HG03457 (cell line): ENCODE results near the gene SORBS1.
"Not testable (repeated sequence)": the region's sequence is repeated elsewhere in the genome, so short reads cannot be mapped to it uniquely, and the experiment has no call there.

Experiments
- ATAC-seq: cut with Tn5 transposase; IDR thresholded peaks from one replicate; pipeline ENCODE4 v1.9.1; 2021; ENCODE audit warnings: moderate number of reproducible peaks; ENCODE audit not compliant: unreplicated experiment

Gene SORBS1

DNA sequence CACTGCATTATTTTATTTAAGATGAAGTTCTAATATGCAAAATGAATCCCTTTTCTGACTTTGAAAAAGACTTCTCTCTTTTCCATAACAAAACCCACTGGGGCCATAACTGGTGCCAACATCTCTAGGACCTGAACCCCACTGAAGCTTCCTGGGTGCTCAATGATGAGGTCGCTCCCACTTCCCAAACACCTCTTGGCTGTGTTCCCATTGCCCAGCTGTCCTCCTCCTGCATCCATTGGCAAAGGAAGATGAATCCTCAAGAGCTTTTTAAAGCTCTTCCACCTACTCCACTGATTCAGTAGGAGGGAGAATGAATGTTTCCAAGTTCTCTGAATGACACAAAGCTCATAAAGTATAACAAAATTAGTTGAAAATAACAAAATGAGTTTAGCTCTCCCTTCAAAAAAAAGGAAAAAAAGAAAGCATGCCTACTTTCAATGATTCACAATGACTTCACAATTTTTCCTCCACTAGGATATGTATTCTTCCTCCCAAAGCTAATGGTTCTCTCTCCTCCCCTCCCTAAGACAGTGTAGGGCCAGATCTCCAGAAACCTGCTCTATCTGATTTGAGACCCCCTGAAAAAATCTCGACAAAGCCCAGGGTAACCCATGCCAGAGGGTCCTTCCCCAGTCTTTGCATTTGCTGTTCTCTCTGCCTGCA is 64.8 kb downstream of the SORBS1 start:
- no peak for ATAC-seq

DNA sequence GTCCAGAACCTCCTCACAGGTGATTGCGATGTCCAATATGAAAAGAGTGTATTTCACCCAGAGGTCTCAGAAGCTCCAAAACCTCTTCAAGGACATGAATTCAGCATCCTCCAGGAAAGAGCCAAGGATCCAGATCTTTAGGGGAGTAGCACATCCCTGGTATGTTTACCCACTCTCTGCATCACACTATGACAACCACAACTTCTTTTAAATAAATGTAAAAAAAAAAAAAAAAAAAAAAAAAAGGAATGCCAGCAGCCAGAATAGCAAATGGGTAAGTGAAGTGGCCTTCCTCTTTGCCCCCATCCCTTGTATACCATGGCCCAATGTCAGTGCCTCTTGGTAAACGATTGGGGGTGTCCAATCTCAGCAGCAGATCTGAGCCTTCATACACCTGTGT is 67.3 kb downstream of the SORBS1 start:
- no peak for ATAC-seq

DNA sequence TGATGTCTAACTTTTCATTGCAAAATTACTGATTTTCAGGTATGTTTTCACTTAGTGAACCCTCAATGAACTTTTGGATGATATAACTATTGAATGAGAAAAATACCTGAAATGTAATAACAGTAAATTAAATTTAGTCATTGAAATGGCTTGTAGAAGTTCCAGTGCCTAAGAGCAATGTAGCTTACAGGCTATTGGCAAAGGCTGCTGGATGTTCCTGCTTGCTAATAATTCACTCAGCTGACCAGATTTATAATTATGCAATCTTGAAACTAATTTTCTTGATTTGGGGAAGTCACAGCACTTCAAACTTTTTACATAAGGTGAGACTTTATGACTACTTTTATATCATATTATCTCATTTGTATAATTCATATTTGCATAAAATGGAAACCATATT is 73.2 kb downstream of the SORBS1 start:
- ATAC-seq: no peak

DNA sequence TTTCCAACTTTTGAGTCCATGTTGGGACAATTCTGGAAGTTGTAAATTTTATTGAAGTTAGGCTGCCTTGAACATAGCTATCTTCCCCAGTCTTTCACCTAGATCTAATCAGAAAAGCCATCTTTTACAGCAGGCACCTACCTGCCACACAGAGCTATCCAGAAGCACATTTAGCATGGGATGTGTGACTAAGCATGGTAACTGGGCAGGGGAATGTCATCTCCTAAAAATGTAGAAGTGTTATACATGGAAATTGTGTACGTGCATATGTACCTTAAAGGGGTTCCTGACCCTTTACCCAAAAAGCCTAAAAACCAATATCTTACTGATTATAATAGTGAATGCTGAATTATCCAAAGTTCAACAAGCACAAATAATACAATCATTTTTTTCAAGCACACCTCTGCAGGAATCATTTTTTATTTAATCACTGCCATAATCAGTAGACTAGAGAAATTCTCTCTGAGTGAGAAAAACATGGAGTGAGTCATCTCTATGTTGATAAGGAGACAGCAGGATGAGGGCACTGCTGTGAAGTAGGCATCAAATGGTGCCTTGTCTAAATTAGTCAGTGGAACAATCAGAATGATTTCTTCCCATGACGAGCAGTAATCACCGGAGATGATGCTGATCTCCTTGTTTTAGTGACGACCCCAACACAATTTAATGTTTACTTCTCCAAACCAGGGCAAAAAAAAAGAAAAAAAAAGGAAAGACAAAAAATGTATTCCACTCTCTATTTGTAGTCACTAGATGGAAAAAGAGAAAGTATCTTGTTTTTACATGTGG is 75.9 kb downstream of the SORBS1 start:
- no peak for ATAC-seq

DNA sequence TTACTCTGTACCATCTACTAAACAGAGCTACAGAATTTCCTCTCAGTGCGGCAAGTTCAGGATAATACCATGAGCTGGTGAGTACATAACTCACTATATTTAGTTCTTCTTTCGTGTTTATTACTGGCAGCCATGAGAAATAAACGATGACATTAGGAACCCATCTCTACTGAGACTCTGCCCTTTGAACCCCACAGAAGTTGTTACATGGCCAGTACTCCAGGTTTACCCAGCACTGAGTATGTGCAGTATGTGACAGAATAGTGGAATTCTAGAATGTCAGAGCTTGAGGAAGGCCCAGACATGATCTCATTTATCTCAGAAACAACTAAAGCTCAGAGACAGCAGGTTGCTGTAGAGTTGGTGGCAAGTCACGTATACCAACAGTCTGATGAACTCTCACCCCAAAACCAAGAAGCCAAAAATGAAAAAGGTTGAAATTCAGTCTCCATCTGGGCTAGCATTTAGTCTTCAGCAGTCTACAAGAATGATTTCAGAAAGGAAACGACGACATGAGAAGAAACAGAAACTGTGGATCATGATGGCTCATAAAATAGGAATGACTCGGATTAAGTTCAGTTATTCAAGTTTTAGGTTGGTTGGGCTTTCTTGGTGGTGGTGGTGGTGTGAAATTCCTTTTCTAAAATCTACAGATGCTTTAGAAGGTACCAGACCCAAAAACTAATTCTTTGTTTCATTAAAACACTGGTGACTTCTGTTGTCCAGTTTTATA is 78.5 kb downstream of the SORBS1 start:
- ATAC-seq: no peak

DNA sequence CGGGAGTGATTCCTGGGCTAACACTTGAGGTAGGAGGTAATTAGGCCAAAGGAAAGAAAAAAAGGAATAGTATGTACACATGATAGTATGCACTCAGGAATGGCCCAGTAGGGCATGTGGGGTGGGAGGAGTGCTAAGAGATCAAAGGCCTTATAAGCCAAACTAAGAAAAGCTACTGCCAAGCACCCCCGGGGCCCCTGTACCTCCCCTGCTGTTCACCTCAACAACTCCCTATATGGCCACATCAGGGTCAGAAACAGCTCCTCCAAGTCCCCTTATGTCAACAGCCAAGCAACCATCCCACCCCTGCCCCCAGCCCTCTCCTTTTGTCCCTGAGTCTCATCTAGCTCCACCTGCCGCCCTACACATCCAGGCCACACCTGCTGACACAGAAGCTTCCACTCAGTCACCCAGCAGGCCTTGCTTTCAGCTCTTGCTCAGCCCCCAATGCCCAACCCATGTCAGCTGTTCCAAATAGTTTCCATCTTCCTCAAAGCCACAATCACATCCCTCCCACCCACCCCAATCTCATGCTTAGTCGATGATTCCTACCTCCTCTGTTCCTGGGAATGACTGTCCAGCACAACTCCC is 80.2 kb downstream of the SORBS1 start:
- ATAC-seq: no peak

DNA sequence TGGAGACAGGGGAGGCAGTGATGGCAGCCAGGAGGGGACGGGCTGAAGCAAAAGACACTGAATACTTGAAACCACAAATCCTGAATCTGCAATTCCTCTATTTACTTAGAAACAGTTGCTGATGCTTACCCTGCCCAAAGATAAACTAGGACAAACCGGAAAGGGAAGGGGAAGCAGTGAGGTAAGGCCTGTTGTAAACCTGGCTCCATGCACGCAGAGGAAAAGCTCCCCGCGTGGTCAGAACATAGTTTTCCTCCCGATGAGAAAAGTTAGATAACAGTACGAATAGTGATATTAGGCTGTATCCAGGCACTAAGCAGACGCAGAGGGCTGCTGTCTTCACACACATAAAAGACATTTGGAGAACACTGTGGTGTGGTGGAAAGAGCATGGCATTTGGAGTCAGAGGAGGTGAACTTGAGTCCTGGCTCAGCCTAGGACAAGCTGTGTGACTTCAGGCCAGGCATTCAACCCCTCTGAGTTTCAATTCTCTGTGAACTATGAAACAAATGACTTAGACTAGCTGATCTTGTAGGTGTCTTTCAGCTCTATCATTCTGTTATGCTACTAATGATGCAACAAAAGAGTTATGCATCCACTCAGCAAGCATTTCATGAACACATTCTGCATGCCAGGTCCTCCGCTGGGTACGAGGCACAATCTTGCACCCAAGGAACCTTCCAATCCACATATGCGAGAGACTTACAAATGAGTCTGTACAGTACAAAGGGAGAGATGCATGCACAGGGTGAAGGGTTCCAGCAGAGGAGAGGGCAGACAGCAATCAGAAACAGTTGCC is 80.9 kb downstream of the SORBS1 start:
- no peak for ATAC-seq

DNA sequence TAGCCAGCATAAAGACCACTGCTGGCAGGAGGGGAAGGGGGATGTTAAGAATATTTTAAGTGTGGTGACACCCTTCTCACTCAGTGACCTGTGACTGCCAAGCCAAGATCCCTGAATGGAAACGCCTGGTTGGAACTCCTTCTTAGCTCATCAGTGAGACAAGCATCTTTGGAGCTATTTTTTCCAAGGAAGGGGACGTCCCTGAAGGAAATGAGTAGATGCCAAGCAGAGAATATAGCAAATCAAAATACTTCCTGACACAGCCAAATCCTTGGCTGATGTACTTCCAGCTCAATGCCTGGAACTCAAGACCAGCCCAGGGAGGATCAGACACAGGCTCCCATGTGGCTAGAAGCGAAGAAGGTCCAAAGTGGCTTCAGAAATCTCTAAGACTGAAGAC is 82.2 kb downstream of the SORBS1 start:
- ATAC-seq: no peak

DNA sequence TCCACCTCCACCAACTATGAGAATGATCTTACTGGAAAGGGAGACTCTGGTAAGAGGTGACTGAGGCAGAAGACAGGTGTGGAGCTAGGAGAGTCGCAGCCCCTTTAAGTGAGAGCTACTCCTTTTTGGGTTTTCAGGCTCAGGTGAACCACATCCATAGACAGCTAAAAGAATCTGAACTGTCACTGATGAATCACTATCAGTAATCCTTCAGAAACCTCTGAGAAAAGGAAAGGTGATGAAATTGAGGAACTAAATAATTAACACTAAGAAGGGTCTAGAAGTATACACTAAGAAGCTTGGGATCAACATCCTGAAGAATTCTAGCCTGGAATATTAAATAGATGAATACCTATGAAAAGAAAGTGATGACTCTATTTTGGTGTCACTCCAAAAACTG is 83.0 kb downstream of the SORBS1 start:
- ATAC-seq: no peak

DNA sequence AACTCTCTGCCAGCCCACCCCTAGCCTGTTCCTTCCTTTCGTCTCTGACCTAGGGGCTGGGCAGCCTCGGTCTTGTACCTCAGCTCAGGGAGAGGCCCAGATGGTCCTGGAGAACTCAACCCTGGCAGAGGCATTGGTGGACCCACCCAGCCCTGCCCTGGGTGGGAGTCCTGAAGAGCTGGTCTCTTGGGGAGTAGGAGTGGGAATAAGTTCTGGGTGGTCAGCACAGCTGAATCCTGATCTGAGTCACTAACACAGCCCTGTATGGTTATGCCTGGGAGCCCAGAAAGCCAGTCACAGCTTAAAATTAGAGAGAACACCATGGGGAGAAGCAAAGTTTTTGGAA is 84.0 kb downstream of the SORBS1 start:
- ATAC-seq: no peak

DNA sequence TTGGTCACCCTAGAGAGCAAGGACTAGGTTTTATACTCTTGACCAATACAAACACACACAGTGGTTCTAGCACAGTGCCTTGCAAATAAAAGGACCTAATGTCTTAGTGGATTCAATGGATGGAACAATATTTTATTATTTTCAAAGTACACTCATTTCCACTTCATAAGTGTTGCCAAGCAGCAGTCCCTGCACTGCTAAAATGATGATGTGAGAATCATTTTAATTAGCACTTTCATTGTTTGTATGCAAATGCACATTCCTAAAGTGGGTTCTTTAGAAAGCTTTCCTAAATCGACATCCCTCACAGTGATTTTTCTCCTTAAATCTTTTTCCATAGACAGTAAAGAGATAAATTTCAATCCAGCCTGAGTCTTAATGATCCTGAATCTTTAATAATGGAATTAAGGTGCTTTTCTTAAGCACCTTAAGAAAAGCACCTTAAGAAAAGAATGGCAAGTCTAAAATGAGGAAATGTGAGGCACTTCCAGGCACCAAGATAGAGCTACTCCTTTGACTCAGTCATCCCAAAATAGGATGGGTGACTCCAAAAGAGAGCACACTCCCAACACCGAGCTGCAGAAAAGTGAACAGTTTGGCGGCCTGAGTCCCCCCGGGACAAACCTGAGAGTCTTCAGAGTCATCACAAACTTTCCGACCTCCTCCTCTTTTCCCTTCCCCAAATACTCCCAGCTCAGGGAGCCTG is 84.5 kb downstream of the SORBS1 start:
- ATAC-seq: no peak

DNA sequence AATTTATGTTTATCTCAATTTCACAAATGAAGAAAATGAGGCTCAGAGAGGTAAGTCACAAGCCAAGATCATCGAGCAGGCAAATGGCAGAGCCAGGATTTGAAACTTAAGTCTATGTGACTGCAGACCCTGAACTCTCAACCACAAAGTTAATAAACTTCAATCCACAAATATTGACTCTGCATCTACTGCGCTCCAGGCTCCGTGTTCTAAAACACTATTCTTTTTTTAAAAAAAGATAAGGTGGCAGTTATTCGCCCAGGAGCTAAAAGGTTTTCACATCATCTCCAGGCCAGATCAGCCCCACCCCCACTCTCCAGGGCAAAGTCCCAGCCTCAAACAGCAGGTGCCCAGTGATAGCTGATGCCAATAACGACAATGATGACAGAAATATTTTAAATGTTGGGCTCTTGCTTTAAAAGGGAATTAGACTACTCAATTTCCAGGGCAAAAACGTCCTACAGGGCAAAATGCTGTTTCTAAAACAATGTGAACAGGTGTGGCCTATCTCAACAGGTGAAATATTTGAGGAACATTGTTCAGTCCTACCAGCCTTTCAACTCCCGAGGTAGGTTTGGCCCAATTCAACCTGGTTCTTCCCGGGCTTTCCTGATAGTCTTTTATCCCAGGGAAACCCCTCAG is 85.2 kb downstream of the SORBS1 start:
- ATAC-seq: no peak

DNA sequence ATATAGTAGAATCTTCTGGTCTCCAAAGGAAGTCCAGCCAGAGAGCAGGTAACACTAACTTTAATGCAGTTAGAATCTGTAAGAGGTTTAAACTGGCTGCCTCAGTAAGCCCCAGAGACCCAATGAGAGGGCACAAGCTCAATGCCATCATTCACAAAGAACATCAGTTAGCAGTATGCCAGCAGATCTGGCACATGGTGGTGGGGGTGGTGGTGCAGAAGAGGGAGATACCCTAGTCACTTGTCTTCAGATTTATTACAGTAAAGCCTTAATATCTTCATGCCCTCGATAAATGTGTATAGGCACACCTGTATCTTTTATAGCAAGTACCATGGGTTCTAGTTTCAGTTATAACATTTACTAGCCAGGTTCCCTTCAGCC is 86.2 kb downstream of the SORBS1 start:
- ATAC-seq: no peak

DNA sequence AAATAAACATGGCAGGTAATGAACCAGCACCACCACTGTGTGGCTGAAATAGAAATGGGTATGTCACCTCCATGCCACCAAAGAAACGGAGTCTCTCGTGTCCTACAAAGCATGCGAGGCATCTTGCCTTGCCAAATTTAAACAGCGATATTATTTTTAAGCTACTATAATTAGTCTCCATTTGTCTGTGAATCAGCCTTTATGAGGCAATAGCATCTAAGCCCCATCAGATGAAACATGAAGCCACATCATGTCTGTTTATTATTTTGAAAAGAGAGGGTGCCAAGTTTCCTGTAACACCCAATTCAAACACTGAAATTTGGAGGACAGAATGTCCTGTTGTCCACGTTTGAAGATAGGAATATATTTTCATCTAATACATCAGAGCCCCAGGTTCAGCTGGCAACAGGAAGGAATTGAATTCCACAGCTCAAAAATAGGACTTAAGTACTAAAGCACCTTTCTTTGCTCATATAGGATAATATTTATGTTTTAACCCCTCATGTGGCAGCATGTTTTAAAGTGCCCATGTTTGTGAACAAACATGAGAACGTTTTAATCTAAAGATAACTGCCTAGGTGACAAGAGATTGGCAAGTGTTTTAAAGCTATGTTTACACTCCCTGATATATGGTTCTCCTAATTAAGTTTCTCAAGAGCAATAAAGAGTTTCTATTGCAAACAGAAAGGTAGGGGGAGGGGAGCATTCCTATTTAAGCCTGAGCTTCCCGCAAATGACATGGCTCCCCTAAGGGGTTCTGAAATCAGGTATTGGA is 86.8 kb downstream of the SORBS1 start:
- no peak for ATAC-seq

DNA sequence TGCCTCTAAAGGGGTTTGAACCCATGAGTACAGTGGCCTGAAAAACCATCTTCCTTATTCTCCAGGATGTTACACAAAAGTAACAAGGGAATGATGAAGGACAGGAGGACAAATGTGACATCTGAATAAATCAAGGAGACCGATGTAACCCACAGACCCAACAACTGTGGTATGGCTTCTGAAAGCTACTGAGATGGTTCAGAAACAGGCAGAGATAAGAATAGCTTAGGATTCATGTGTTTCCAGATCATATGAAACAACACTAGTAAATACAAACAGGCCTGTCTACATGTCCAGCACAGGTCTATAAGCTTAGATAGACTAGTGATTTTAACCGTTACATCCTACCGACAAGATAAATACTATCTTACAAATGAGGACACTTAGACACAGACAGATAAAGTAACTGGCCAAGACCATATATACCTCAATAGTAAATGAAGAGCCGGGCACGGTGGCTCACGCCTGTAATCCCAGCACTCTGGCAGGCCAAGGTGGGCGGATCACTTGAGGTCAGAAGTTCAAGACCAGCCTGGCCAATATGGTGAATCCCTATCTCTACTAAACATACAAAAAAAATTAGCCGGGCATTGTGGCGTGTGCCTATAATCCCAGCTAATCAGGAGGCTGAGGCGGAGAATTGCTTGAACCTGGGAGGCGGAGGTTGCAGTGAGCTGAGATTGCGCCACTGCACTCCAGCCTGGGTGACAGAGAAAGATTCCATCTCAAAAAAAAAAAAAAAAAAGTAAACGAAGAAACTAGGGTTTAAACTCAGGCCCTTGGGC is 88.7 kb downstream of the SORBS1 start:
- ATAC-seq: no peak

DNA sequence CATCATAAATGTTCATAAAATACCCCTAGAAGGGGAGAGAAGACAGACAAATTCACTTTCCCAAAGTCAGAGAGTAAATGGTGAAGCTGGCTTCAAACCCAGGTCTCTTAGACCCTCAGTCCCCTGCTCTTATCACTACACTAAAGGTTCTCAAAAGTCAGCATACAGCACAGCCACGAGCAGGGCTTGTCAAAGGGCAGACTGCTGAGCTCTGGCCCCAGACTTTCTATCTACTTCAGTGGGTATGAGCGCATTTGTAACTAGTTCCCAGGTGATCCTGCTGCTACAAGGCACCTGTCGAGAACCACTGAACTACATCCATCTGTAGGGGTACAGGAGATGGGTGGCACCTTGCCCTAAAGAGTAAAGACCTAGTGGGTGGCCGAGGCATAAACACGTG is 91.5 kb downstream of the SORBS1 start:
- ATAC-seq: no peak

DNA sequence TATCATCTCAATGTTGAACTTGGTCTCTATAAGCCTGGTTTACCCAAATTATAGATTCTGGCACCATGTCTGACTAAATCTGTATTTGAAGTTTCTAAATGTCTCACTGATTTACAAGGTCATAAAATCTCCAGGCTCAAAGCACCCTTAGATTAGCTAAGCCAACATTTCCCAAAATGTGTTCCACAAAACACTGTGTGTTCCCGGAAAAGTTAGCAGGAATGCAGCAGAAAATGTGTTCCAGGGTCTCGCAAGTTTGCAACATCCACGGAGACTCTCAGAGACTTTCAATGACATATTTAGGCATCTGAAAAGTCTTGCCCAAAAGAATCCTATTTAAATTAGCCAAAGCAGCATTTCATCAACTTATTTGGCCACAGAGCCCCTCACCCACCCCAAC is 91.9 kb downstream of the SORBS1 start:
- no peak for ATAC-seq

DNA sequence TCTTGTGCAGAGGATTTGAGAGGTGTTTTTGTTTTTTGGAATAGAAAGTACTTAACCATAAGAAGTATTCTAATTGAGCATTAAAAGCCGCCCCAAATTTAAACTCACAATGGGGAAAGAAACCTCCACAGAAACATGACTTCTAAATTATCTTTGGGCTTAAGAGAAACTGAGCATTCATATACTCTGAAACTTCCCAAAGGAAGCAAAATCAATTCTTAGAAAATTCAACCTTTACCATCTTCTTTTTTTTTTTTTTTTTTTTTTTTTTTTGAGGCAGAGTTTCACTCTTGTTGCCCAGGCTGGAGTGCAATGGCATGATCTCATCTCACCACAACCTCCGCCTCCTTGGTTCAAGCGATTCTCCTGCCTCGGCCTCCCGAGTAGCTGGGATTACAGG is 93.5 kb downstream of the SORBS1 start:
- not testable (repeated sequence) for ATAC-seq
